HepG2 (cell line): ENCODE results near the gene NOL4L. TPM values are rescaled to one million over a fixed set of nuclear protein-coding genes. Genes with fewer than 3 reads are reported as not detected.

ENCODE experiments used
- AKNA ChIP-seq: sonication (generic); formaldehyde crosslinking; IDR thresholded peaks from 2 replicates; pipeline ENCODE4 v1.4.0; 2020; ENCODE audit warnings: missing genetic modification reagents, borderline replicate concordance
- CCAR2 ChIP-seq: fragments of 200-400 bp; formaldehyde crosslinking; optimal IDR thresholded peaks from 2 replicates; pipeline ENCODE3; 2018; ENCODE audit warnings: low read depth, mild to moderate bottlenecking, low read length, moderate library complexity
- EEA1 ChIP-seq: sonication (generic); formaldehyde crosslinking; IDR thresholded peaks from 2 replicates; pipeline ENCODE4 v1.5.1; 2020; ENCODE audit warnings: mild to moderate bottlenecking, missing genetic modification reagents, borderline replicate concordance
- FOXA1 ChIP-seq, 2 experiments: fragments of 450-650 bp in 1 of 2; sonication (generic) in 1 of 2; formaldehyde crosslinking in 1 of 2; IDR thresholded peaks; 2 replicates each; pipeline versions ENCODE4 v1.4.0 to v1.6.1; 2016 to 2020; ENCODE audit warnings: missing genetic modification reagents in 1 of 2
- HDAC2 ChIP-seq: sonication (generic); formaldehyde crosslinking; IDR thresholded peaks from 2 replicates; pipeline ENCODE4 v1.4.0; 2020; ENCODE audit warnings: missing genetic modification reagents
- MAFG ChIP-seq: sonication (generic); formaldehyde crosslinking; IDR thresholded peaks from 2 replicates; pipeline ENCODE4 v1.5.1; 2020; ENCODE audit warnings: mild to moderate bottlenecking, missing genetic modification reagents
- MBNL3 ChIP-seq: fragments of 250-450 bp; sonication (Bioruptor Pico); conservative IDR thresholded peaks from 2 replicates; pipeline ENCODE4 v1.8.0; 2022; ENCODE audit warnings: mild to moderate bottlenecking, inconsistent platforms
- PREB ChIP-seq: sonication (generic); formaldehyde crosslinking; IDR thresholded peaks from 2 replicates; pipeline ENCODE4 v1.4.0; 2020; ENCODE audit warnings: missing genetic modification reagents
- SIX4 ChIP-seq: sonication (generic); formaldehyde crosslinking; IDR thresholded peaks from 2 replicates; pipeline ENCODE4 v1.4.0; 2020; ENCODE audit warnings: missing genetic modification reagents
- SOX6 ChIP-seq, 2 experiments: fragments of 450-650 bp in 1 of 2; sonication (generic) in 1 of 2; formaldehyde crosslinking in 1 of 2; IDR thresholded peaks; 2 replicates each; pipeline versions ENCODE4 v1.4.0 to v1.6.1; 2017 to 2020; ENCODE audit warnings: antibody characterized with exemption in 1 of 2, mild to moderate bottlenecking in 1 of 2, missing genetic modification reagents in 1 of 2
- TEAD3 ChIP-seq: optimal IDR thresholded peaks from 2 replicates; pipeline ENCODE3; 2016; ENCODE audit warnings: borderline replicate concordance
- ZNF329 ChIP-seq: sonication (generic); formaldehyde crosslinking; IDR thresholded peaks from 2 replicates; pipeline ENCODE4 v1.9.0; 2021; ENCODE audit warnings: low read depth, mild to moderate bottlenecking, missing genetic modification reagents
- ZNF720 ChIP-seq: sonication (generic); formaldehyde crosslinking; IDR thresholded peaks from 2 replicates; pipeline ENCODE4 v1.4.0; 2020; ENCODE audit warnings: missing genetic modification reagents
- ZSCAN20 ChIP-seq: sonication (generic); formaldehyde crosslinking; IDR thresholded peaks from 2 replicates; pipeline ENCODE4 v1.4.0; 2020; ENCODE audit warnings: missing genetic modification reagents, mild to moderate bottlenecking, borderline replicate concordance
- polyA plus RNA-seq, 8 experiments: library from polyadenylated mRNA; depleted of rRNA in 3 of 8; stranded (reverse) in 7 of 8; unstranded in 1 of 8; fragments of >200 nt; fragmentation: Illumina TruSeq in 4 of 8; extraction: Trizol in 4 of 8; gene quantifications; 2 replicates each; pipeline versions ENCODE4 v1.2.1 to v1.2.3, GENCODE V29; 2011 to 2016; ENCODE audit warnings: low read depth in 4 of 8, missing spikeins in 1 of 8, mixed read lengths in 1 of 8; ENCODE audit not compliant: insufficient read depth in 1 of 8
- total RNA-seq, 5 experiments: library from RNA; depleted of rRNA; stranded (reverse); fragments of >200 nt; fragmentation: Illumina TruSeq; extraction: Trizol; gene quantifications; 2 replicates each; pipeline ENCODE4 v1.2.3, GENCODE V29; 2016; ENCODE audit warnings: low read depth in 1 of 5
- TF ChIP-seq, protein P1 (sequence below): sonication (generic); formaldehyde crosslinking; IDR thresholded peaks from 2 replicates; pipeline ENCODE4 v1.4.0; 2020; ENCODE audit warnings: missing genetic modification reagents, borderline replicate concordance
- TF ChIP-seq, protein P2 (sequence below): sonication (generic); formaldehyde crosslinking; IDR thresholded peaks from 2 replicates; pipeline ENCODE4 v1.4.0; 2020; ENCODE audit warnings: missing genetic modification reagents, mild to moderate bottlenecking, borderline replicate concordance

The NOL4L gene
- total and polyA plus RNA-seq, 2 of the 13 experiments (the other 11 are each of a cell fraction or from before 2014, with no cell fraction given), result 16.6 to 35.4 TPM

DNA sequence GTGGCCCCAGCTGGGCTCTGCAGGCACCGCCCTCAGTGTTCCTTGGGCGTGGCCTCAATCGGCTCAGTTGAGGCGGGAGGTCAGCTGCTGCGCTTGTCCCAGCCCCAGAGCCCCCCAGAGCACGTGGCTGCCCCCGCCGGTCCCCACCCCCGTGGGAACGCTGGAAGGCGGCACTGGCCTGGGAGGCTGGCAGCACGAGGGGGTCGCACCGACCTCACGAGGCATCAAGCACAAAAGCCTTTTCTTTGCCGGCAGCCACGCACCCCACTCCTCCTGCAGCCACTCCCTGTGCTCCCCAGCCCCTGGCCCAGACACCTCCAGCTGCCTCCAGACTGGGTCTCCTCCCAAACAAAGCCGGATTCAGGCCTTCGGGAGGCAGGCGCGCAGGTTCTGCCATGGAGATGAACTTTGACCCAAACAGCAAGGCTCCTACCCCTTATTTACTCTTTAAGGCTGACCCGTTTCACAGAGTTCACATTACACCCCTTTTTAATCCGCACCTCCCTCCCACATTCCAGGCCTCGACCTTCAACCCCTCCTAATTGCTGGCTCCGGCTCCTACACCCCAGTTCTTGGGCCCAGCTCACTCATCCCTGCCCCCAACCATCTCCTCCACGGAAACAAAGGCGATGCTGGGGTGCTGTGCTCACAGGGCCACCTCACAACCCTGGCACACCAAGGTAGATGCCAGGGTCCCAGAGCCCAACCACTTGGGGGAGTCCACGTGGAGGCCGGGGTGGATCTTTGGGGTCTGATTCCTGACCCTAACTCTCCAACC lies 111.7 kb downstream of the NOL4L start (continued):
- TF ChIP-seq HDAC2 (CRISPR knock-in tag) (peak; percentile 88), AKNA (CRISPR knock-in tag) (no peak), ZNF720 (CRISPR knock-in tag) (no peak), ZNF329 (CRISPR knock-in tag) (peak; percentile 78; the same call in 1 of the 2 replicates), PREB (CRISPR knock-in tag) (no peak), SOX6 (IDR thresholded peaks at IDR 0.05) (no peak), SOX6 (CRISPR knock-in tag; IDR thresholded peaks at IDR 0.05) (peak; percentile 87), ZSCAN20 (0 out of 2 replicates have a peak, but pooled peaks have one; percentile 37), TEAD3 (CRISPR knock-in tag) (peak; percentile 99), FOXA1 (IDR thresholded peaks at IDR 0.05) (peak; percentile 71; the same call in 1 of the 2 replicates), FOXA1 (CRISPR knock-in tag; IDR thresholded peaks at IDR 0.05) (peak; percentile 98), EEA1 (peak; percentile 43; the same call in 1 of the 2 replicates), MBNL3 (CRISPR knock-in tag) (no peak), MAFG (CRISPR knock-in tag) (no peak), CCAR2 (peak; percentile 88), SIX4 (peak; percentile 66)
- TF ChIP-seq, protein P1, sequence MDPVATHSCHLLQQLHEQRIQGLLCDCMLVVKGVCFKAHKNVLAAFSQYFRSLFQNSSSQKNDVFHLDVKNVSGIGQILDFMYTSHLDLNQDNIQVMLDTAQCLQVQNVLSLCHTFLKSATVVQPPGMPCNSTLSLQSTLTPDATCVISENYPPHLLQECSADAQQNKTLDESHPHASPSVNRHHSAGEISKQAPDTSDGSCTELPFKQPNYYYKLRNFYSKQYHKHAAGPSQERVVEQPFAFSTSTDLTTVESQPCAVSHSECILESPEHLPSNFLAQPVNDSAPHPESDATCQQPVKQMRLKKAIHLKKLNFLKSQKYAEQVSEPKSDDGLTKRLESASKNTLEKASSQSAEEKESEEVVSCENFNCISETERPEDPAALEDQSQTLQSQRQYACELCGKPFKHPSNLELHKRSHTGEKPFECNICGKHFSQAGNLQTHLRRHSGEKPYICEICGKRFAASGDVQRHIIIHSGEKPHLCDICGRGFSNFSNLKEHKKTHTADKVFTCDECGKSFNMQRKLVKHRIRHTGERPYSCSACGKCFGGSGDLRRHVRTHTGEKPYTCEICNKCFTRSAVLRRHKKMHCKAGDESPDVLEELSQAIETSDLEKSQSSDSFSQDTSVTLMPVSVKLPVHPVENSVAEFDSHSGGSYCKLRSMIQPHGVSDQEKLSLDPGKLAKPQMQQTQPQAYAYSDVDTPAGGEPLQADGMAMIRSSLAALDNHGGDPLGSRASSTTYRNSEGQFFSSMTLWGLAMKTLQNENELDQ (CRISPR knock-in tag), result no peak
- TF ChIP-seq, protein P2, sequence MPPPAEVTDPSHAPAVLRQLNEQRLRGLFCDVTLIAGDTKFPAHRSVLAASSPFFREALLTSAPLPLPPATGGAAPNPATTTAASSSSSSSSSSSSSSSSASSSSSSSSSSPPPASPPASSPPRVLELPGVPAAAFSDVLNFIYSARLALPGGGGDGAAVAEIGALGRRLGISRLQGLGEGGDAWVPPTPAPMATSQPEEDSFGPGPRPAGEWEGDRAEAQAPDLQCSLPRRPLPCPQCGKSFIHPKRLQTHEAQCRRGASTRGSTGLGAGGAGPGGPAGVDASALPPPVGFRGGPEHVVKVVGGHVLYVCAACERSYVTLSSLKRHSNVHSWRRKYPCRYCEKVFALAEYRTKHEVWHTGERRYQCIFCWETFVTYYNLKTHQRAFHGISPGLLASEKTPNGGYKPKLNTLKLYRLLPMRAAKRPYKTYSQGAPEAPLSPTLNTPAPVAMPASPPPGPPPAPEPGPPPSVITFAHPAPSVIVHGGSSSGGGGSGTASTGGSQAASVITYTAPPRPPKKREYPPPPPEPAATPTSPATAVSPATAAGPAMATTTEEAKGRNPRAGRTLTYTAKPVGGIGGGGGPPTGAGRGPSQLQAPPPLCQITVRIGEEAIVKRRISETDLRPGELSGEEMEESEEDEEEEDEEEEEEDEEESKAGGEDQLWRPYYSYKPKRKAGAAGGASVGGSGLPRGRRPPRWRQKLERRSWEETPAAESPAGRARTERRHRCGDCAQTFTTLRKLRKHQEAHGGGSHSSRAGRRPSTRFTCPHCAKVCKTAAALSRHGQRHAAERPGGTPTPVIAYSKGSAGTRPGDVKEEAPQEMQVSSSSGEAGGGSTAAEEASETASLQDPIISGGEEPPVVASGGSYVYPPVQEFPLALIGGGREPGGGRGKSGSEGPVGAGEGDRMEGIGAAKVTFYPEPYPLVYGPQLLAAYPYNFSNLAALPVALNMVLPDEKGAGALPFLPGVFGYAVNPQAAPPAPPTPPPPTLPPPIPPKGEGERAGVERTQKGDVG (CRISPR knock-in tag), result peak; percentile 94; the same call in 1 of the 2 replicates
